ENCODE measurements around the gene NEK10. TPM values are rescaled to one million over a fixed set of nuclear protein-coding genes. Genes with fewer than 3 reads are reported as not detected.

NEK10 gene
- total RNA-seq, 4 donors from 2014 or later, result 1.6 to 2.6 (median 2.0) TPM

DNA sequence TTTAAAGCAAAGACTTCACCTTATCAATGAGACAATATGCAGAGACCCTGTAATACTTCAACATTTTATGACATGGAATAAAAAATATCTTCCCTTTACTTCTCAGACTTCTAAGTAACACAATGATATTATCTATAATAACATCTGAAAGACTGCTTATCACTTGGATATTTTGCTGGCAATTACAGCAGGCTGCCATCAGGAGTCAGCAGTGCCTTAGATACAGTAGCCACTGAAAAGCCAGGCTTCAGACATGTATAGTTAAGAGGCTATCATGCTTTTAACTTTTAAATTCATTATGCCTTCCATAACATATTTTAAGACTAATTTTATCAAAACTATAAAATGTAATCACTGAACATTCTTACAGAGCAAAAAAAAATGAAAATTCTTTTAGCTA is 227.5 kb downstream of the NEK10 start:
- Histone ChIP-seq H3K9me3 (no peaks in the 10 kb centered on the region), H3K27ac (no peak overlapping the region), H3K4me3 (replicated peaks in 1 of 3) (no peak overlapping the region), H3K27me3 (no peaks in the 10 kb centered on the region), H3K4me1 (no peaks in the 10 kb centered on the region), H3K36me3 (no peaks in the 10 kb centered on the region)
- DNase-seq, result no peak
- intact Hi-C loops (cut with DNase I), result no loop called here
- TF ChIP-seq CTCF (IDR thresholded peaks at IDR 0.05) (no peak), POLR2A (IDR thresholded peaks at IDR 0.05) (no peak)

DNA sequence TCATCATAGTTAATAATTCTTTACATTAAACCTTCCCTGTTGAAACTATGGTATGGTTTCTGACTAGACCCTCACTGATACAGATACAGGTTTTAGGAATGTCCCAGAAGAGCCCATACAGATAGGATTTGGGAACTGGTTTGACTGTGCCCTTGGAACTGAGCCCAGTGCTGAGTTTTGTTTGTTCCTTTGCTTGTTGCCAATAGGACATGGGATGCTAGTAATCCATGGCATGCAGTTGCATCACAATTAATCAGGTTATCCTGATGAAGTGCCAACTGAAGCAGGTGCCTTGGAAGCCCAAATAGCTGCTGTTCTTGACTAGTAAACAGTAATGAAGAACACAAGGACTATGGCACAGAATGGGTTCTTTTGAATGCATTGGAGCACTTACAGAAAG is 230.6 kb downstream of the NEK10 start:
- no peaks in the 10 kb centered on the region for H3K4me1 ChIP-seq
- intact Hi-C loops (cut with DNase I), result no loop called here
- TF ChIP-seq CTCF (IDR thresholded peaks at IDR 0.05), result no peak
- no peak for TF ChIP-seq POLR2A (IDR thresholded peaks at IDR 0.05)
- H3K36me3 ChIP-seq, result no peaks in the 10 kb centered on the region
- H3K9me3 ChIP-seq, result no peaks in the 10 kb centered on the region
- no peak overlapping the region for H3K4me3 ChIP-seq (replicated peaks in 1 of 3)
- no peak for DNase-seq
- H3K27ac ChIP-seq, result no peak overlapping the region
- no peaks in the 10 kb centered on the region for H3K27me3 ChIP-seq

GRCh38 chr3:27138005-27138404 is 231.2 kb downstream of the NEK10 start:
- H3K4me1 ChIP-seq, result no peaks in the 10 kb centered on the region
- no peak for DNase-seq
- intact Hi-C loops (cut with DNase I), result no loop called here

GRCh38 chr3:27134171-27134796 is 234.9 kb downstream of the NEK10 start:
- DNase-seq, result peak; percentile 38 to 69
- Histone ChIP-seq H3K4me1 (no peaks in the 10 kb centered on the region), H3K9me3 (no peaks in the 10 kb centered on the region), H3K27ac (no peak overlapping the region), H3K4me3 (replicated peaks in 1 of 3) (no peak overlapping the region), H3K27me3 (no peaks in the 10 kb centered on the region), H3K36me3 (no peaks in the 10 kb centered on the region)
- intact Hi-C loops (cut with DNase I), result no loop called here
- WGBS, 2 donors, result 38 to 40% methylated on average over 2 of the region's 2 CpGs
- TF ChIP-seq POLR2A (IDR thresholded peaks at IDR 0.05) (no peak), CTCF (IDR thresholded peaks at IDR 0.05) (peak; percentile 53 to 90 (median 70))

More at GRCh38 chr3:27138005-27138404, 231.2 kb downstream of the NEK10 start:
- Histone ChIP-seq H3K4me3 (replicated peaks in 1 of 3) (no peak overlapping the region), H3K36me3 (no peaks in the 10 kb centered on the region), H3K27me3 (no peaks in the 10 kb centered on the region), H3K9me3 (no peaks in the 10 kb centered on the region), H3K27ac (no peak overlapping the region)
- WGBS, 2 donors, result 85 to 86% methylated on average over 4 of the region's 4 CpGs
- no peak for TF ChIP-seq CTCF (IDR thresholded peaks at IDR 0.05)
- TF ChIP-seq POLR2A (IDR thresholded peaks at IDR 0.05), result no peak

DNA sequence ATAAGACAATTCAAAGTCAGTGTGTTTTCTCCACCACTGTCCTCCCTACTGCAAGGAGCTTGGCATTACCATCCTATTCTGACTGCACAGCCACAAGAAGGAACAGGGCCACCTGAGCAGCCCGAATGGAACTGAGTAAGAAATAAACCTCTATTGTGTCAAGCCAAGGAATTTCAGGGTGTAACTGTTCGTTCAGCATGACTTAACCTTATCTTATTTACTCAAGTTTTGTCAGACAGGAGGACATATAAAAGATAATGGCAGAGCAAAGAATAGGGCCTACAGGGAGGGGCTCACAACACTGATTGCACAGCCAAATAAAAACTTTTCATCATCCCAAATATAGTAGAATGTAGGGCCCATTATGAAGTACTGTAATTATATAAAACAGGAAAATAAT is 236.1 kb downstream of the NEK10 start:
- 44 to 59% methylated on average over 2 of the region's 2 CpGs for WGBS, 2 donors
- no peak overlapping the region for H3K4me3 ChIP-seq (replicated peaks in 1 of 3)
- H3K27me3 ChIP-seq, result no peaks in the 10 kb centered on the region
- intact Hi-C loops (cut with DNase I), result no loop called here
- H3K27ac ChIP-seq, result no peak overlapping the region
- DNase-seq, result no peak
- H3K36me3 ChIP-seq, result no peaks in the 10 kb centered on the region
- H3K9me3 ChIP-seq, result no peaks in the 10 kb centered on the region
- TF ChIP-seq CTCF (IDR thresholded peaks at IDR 0.05) (no peak), POLR2A (IDR thresholded peaks at IDR 0.05) (no peak)
- no peaks in the 10 kb centered on the region for H3K4me1 ChIP-seq

All from thyroid gland (tissue), 4 donors.